ENCODE data around the gene PEPD.

DNA sequence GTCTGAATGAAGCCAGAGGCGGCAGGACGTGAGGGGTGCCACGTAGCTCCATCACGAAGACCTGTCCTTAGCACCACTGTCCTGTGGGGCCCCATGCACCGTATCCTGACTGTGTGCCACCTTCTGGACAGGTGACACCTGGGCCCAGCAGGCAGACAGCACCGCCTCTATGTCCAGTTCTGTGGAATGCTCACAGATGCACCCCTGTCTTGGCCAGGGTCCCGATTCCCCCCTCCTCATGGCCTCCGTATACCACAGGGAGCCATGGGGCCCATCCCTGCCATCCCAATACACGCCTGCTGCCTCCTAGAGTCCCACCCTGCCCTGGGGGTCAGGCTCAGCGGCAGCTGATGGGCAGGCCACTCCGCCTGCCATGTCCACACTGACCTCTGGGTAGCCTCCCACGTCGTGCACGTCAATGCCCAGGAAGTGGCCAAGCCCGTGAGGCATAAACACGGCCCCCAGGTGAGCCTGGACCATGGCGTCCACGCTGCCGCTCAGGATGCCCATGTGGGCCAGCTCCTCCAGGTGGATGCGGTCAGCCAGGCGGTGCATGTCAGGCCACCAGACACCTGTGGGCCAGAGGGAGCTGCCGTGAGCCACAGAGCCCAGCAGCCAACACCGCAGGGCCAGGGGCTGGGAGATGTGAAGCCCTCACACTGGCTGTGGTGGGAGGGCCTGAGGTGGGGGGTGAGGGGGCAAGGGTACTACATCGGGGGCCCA lies 130.5 kb downstream of the PEPD start:
- TF ChIP-seq CTCF (IDR thresholded peaks at IDR 0.05) = no peak
- TF ChIP-seq POLR2A (IDR thresholded peaks at IDR 0.05) = no peak

Data from Peyer's patch (tissue), 4 donors.